NB4 (cell line): Measurements from ENCODE around the gene ZFHX3.
"Not testable (repeated sequence)": the region's sequence is repeated elsewhere in the genome, so short reads cannot be mapped to it uniquely, and the experiment has no call there.

Experiments used
- CTCF ChIP-seq: IDR thresholded peaks from one replicate; pipeline ENCODE4 v1.5.1; 2012; ENCODE audit warnings: low read depth, low read length
- MAX ChIP-seq: IDR thresholded peaks from 2 replicates; pipeline ENCODE4 v1.6.1; 2011; ENCODE audit warnings: low read depth, low read length

GRCh38 chr16:73072051-73072450 is 24.1 kb upstream of the ZFHX3 start:
- TF ChIP-seq MAX, CTCF: not testable (repeated sequence)
